ENCODE results near the gene HLA-A. TPM values are rescaled to one million over a fixed set of nuclear protein-coding genes. Genes with fewer than 3 reads are reported as not detected.

The HLA-A gene
- total and polyA plus RNA-seq, 11 donors: 263 to 1,581 (median 361) TPM

DNA sequence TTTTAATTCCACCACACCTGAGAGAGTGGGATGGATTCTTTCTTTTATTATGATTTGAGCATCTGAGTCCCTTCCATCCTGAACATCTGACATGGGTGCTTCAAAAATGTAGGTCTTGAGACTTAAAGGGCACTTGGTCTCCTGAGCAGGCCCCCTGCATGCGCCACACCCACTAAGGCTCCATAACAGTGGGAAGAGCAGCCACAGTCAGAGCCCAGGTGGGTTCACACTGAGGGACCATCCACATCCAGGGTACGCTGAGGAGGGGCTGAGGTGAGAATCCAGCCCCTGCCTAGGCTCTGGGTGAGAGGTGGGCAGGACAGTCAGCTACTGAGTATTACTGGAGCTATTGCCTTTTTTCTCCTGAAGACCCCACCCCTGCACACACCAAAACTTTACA lies 42.7 kb downstream of the HLA-A start:
- H3K27me3 ChIP-seq: no peaks in the 10 kb centered on the region

DNA sequence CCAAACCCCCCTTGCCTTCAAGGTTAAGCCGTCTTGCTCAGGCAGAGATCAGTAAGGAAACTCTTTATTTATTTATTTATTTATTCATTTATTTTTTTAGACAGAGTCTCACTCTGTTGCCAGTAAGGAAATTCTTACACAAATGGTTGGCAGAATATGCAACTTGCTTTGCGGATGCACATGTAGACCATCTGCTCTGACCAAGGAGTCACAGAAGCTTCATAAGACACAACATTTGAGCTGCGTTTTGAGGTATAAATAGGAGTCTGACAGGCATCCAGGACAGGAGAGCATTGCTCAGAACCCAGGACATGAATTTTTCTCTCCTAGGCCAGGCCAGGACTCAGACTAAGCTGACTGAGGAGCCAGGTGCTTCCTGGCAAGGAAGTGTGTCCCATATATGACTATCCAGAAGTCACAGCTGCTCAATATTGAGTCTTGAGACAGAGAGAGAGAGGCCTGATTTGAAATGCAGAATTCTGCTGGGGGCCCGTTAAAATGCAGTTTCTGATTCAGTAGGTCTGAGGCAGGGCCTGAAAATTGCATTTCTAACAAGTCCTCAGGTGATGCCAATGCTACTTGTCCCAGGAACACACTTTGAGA lies 43.9 kb downstream of the HLA-A start:
- TF ChIP-seq, protein P1, sequence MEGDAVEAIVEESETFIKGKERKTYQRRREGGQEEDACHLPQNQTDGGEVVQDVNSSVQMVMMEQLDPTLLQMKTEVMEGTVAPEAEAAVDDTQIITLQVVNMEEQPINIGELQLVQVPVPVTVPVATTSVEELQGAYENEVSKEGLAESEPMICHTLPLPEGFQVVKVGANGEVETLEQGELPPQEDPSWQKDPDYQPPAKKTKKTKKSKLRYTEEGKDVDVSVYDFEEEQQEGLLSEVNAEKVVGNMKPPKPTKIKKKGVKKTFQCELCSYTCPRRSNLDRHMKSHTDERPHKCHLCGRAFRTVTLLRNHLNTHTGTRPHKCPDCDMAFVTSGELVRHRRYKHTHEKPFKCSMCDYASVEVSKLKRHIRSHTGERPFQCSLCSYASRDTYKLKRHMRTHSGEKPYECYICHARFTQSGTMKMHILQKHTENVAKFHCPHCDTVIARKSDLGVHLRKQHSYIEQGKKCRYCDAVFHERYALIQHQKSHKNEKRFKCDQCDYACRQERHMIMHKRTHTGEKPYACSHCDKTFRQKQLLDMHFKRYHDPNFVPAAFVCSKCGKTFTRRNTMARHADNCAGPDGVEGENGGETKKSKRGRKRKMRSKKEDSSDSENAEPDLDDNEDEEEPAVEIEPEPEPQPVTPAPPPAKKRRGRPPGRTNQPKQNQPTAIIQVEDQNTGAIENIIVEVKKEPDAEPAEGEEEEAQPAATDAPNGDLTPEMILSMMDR (IDR thresholded peaks at IDR 0.05): no peak
- TF ChIP-seq POLR2A (IDR thresholded peaks at IDR 0.05): no peak
- ATAC-seq (no peak), DNase-seq (no peak)
- 51 to 70% (median 60%) methylated on average over 4 of the region's 4 CpGs for WGBS, 4 donors
- Histone ChIP-seq H3K27ac (no peak overlapping the region), H3K4me3 (no peak overlapping the region), H3K36me3 (no peaks in the 10 kb centered on the region), H3K27me3 (no peaks in the 10 kb centered on the region), H3K9me3 (no peaks in the 10 kb centered on the region), H3K4me1 (no peaks in the 10 kb centered on the region)
- intact Hi-C loops (cut with DNase I): loop anchor here in 1 of 10 donors (10.0 kb wide), 1 partner anchor 61 kb away; no protein-coding TSS in a partner anchor

More for the DNA sequence above, 42.7 kb downstream of the HLA-A start:
- TF ChIP-seq, protein P1 (IDR thresholded peaks at IDR 0.05): no peak
- TF ChIP-seq POLR2A (IDR thresholded peaks at IDR 0.05): no peak
- DNase-seq: no peak
- no peaks in the 10 kb centered on the region for H3K36me3 ChIP-seq
- no peaks in the 10 kb centered on the region for H3K9me3 ChIP-seq
- no peak overlapping the region for H3K27ac ChIP-seq
- no peak overlapping the region for H3K4me3 ChIP-seq
- no peak for ATAC-seq
- WGBS, 4 donors: 75 to 100% (median 87%) methylated on average over 2 of the region's 2 CpGs
- intact Hi-C loops (cut with DNase I): loop anchor here in 1 of 10 donors (10.0 kb wide), 1 partner anchor 60 kb away; no protein-coding TSS in a partner anchor
- H3K4me1 ChIP-seq: no peaks in the 10 kb centered on the region

DNA sequence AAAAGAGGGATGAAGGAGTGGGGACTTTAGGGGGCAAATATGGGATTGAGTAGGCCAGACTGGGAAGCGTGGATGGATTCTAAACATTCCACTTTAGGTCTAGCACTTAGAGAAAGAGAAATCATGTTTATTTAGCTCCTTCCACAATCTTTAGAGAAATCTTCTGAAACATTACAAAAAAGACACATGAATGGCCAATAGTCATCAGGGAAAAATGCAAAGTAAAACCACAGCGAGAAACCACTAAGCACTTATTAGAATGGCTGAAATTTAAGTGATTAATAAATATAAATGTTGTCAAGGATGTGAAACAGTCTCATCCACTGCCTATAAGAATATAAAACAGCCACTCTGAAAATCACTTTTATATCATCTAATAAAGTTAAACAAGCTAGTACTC lies 46.9 kb downstream of the HLA-A start:
- no peaks in the 10 kb centered on the region for H3K36me3 ChIP-seq
- H3K9me3 ChIP-seq: no peaks in the 10 kb centered on the region
- intact Hi-C loops (cut with DNase I): loop anchor here in 1 of 10 donors (10.0 kb wide), 1 partner anchor 64 kb away; no protein-coding TSS in a partner anchor
- H3K4me1 ChIP-seq: no peaks in the 10 kb centered on the region
- no peak overlapping the region for H3K4me3 ChIP-seq
- no peak for ATAC-seq
- WGBS, 4 donors: 69 to 99% (median 89%) methylated on average over 2 of the region's 2 CpGs
- no peak for TF ChIP-seq POLR2A (IDR thresholded peaks at IDR 0.05)
- TF ChIP-seq, protein P1 (IDR thresholded peaks at IDR 0.05): no peak
- H3K27me3 ChIP-seq: no peaks in the 10 kb centered on the region
- no peak for DNase-seq
- H3K27ac ChIP-seq: no peak overlapping the region

DNA sequence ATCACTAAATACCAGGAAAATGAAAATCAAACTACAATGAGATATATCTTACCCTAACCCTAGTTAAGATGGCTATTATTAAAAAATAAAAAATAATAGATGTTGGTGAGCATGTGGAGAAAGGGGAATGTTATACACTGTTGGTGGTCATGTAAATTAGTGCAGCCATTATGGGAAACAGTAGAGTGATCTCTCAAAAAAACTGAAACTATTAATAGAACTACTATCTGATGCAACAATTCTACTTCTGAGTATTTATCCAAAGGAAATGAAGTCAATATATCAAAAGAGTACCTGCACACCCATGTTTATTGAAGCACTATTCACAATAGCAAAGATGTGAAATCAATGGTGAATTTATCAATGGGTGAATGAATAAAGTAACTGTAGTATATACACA lies 48.6 kb downstream of the HLA-A start:
- Histone ChIP-seq H3K27me3 (no peaks in the 10 kb centered on the region), H3K36me3 (no peaks in the 10 kb centered on the region), H3K27ac (no peak overlapping the region), H3K4me1 (no peaks in the 10 kb centered on the region), H3K9me3 (no peaks in the 10 kb centered on the region), H3K4me3 (no peak overlapping the region)
- DNase-seq (no peak), ATAC-seq (no peak)
- intact Hi-C loops (cut with DNase I): no loop called here
- TF ChIP-seq, protein P1 (IDR thresholded peaks at IDR 0.05): no peak
- TF ChIP-seq POLR2A (IDR thresholded peaks at IDR 0.05): no peak

All from heart left ventricle (tissue), 16 donors.